ENCODE results near the gene SH3TC1. TPM values are rescaled to one million over a fixed set of nuclear protein-coding genes. Genes with fewer than 3 reads are reported as not detected.

Gene SH3TC1
- polyA plus RNA-seq, 1 donor (not counting 4 experiments of a cell fraction or from before 2014, with no cell fraction given) = 12.3 TPM

- DNase-seq (ENCODE audit: low read depth, low spot score) = no peak
- dilution Hi-C loops (cut with MboI; ENCODE audit: extremely low pct_ligation_motif_present, low sequenced_read_pairs) = no loop called here
- Histone ChIP-seq H3K4me2 (ENCODE audit: control insufficient read depth, extremely low read depth, insufficient read depth, low read depth, low read length) (no peak overlapping the region), H3K4me3 (ENCODE audit: control insufficient read depth in 2 of 3, extremely low read depth in 1 of 3, insufficient read depth in 2 of 3, low read depth in 1 of 3, low read length in 3 of 3) (no peak overlapping the region), H4K20me1 (ENCODE audit: control insufficient read depth, extremely low read depth, insufficient read depth, low read length) (no peaks in the 10 kb centered on the region), H3K4me1 (ENCODE audit: control insufficient read depth, extremely low read depth, insufficient read depth, low read length) (no peaks in the 10 kb centered on the region), H3K9ac (ENCODE audit: control insufficient read depth, extremely low read depth, insufficient read depth, low read length) (no peak overlapping the region), H3K27me3 (ENCODE audit: control insufficient read depth, extremely low read depth, insufficient read depth, low read length) (peaks cover 11% of the 10 kb centered on the region), H3K27ac (ENCODE audit: control insufficient read depth, insufficient read depth, low read length) (no peak overlapping the region), H3K9me3 (ENCODE audit: control insufficient read depth, low read depth, low read length) (no peaks in the 10 kb centered on the region), H3K9me1 (ENCODE audit: control insufficient read depth, extremely low read depth, insufficient read depth, low read length) (no peaks in the 10 kb centered on the region), H3K36me3 (ENCODE audit: control insufficient read depth in 2 of 2, extremely low read depth in 1 of 2, insufficient read depth in 2 of 2, low read length in 2 of 2) (no peaks in the 10 kb centered on the region), H3K79me2 (ENCODE audit: control insufficient read depth, insufficient read depth, low read length) (no peaks in the 10 kb centered on the region), H2AFZ (ENCODE audit: control insufficient read depth, low read length) (no peak overlapping the region)
- TF ChIP-seq CTCF (optimal IDR thresholded peaks at IDR 0.05 in 1 of 3, IDR thresholded peaks at IDR 0.05 in 1 of 3, conservative IDR thresholded peaks at IDR 0.05 in 1 of 3; ENCODE audit: extremely low read depth in 1 of 3, insufficient read depth in 2 of 3, low read length in 3 of 3) = no peak
- TF ChIP-seq EZH2 (IDR thresholded peaks at IDR 0.05; ENCODE audit: low read length) = no peak
- no peak for FAIRE-seq
Observed at GRCh38 chr4:8150152-8151090, 48.7 kb upstream of the SH3TC1 start.

- Histone ChIP-seq H3K36me3 (ENCODE audit: control insufficient read depth in 2 of 2, extremely low read depth in 1 of 2, insufficient read depth in 2 of 2, low read length in 2 of 2) (no peaks in the 10 kb centered on the region), H3K4me2 (ENCODE audit: control insufficient read depth, extremely low read depth, insufficient read depth, low read depth, low read length) (no peak overlapping the region), H3K9ac (ENCODE audit: control insufficient read depth, extremely low read depth, insufficient read depth, low read length) (no peak overlapping the region), H3K4me1 (ENCODE audit: control insufficient read depth, extremely low read depth, insufficient read depth, low read length) (no peaks in the 10 kb centered on the region), H3K9me1 (ENCODE audit: control insufficient read depth, extremely low read depth, insufficient read depth, low read length) (no peaks in the 10 kb centered on the region), H3K79me2 (ENCODE audit: control insufficient read depth, insufficient read depth, low read length) (no peaks in the 10 kb centered on the region), H3K27me3 (ENCODE audit: control insufficient read depth, extremely low read depth, insufficient read depth, low read length) (peaks cover 9% of the 10 kb centered on the region), H4K20me1 (ENCODE audit: control insufficient read depth, extremely low read depth, insufficient read depth, low read length) (no peaks in the 10 kb centered on the region), H2AFZ (ENCODE audit: control insufficient read depth, low read length) (no peak overlapping the region), H3K4me3 (ENCODE audit: control insufficient read depth in 2 of 3, extremely low read depth in 1 of 3, insufficient read depth in 2 of 3, low read depth in 1 of 3, low read length in 3 of 3) (no peak overlapping the region), H3K27ac (ENCODE audit: control insufficient read depth, insufficient read depth, low read length) (no peak overlapping the region), H3K9me3 (ENCODE audit: control insufficient read depth, low read depth, low read length) (no peaks in the 10 kb centered on the region)
- TF ChIP-seq CTCF (optimal IDR thresholded peaks at IDR 0.05 in 1 of 3, IDR thresholded peaks at IDR 0.05 in 1 of 3, conservative IDR thresholded peaks at IDR 0.05 in 1 of 3; ENCODE audit: extremely low read depth in 1 of 3, insufficient read depth in 2 of 3, low read length in 3 of 3) (no peak), EZH2 (IDR thresholded peaks at IDR 0.05; ENCODE audit: low read length) (no peak)
- DNase-seq (ENCODE audit: low read depth, low spot score) = no peak
- dilution Hi-C loops (cut with MboI; ENCODE audit: extremely low pct_ligation_motif_present, low sequenced_read_pairs) = no loop called here
- no peak for FAIRE-seq
Observed at GRCh38 chr4:8151165-8151650, 47.9 kb upstream of the SH3TC1 start.

Measured in keratinocyte (primary cell).